HG02970 (cell line): ENCODE measurements around the gene TAB3.
"Not testable (repeated sequence)": the region's sequence is repeated elsewhere in the genome, so short reads cannot be mapped to it uniquely, and the experiment has no call there.

Source experiments
- ATAC-seq: cut with Tn5 transposase; IDR thresholded peaks from one replicate; pipeline ENCODE4 v1.9.1; 2021; ENCODE audit warnings: mild to moderate bottlenecking, moderate library complexity, moderate number of reproducible peaks; ENCODE audit not compliant: unreplicated experiment, low FRiP score

The TAB3 gene

GRCh38 chrX:30821116-30821515 is 67.9 kb downstream of the TAB3 start:
- ATAC-seq: no peak

- no peak for ATAC-seq
Measured at GRCh38 chrX:30819080-30819479, 70.0 kb downstream of the TAB3 start.

- no peak for ATAC-seq
Measured at GRCh38 chrX:30816079-30816478, 73.0 kb downstream of the TAB3 start.

GRCh38 chrX:30814978-30815377 is 74.1 kb downstream of the TAB3 start:
- ATAC-seq: no peak

GRCh38 chrX:30812326-30812725 is 76.7 kb downstream of the TAB3 start:
- no peak for ATAC-seq

- ATAC-seq: no peak
Measured at GRCh38 chrX:30806187-30806728, 82.8 kb downstream of the TAB3 start.

GRCh38 chrX:30804462-30804861 is 84.6 kb downstream of the TAB3 start:
- ATAC-seq: no peak

GRCh38 chrX:30800901-30801300 is 88.2 kb downstream of the TAB3 start:
- no peak for ATAC-seq

- no peak for ATAC-seq
Measured at GRCh38 chrX:30799327-30799726, 89.7 kb downstream of the TAB3 start.

GRCh38 chrX:30798810-30799209 is 90.2 kb downstream of the TAB3 start:
- ATAC-seq: no peak

GRCh38 chrX:30797301-30797700 is 91.8 kb downstream of the TAB3 start:
- ATAC-seq: not testable (repeated sequence)

- no peak for ATAC-seq
Measured at GRCh38 chrX:30795981-30796958, 92.8 kb downstream of the TAB3 start.

GRCh38 chrX:30794497-30794896 is 94.6 kb downstream of the TAB3 start:
- ATAC-seq: no peak

GRCh38 chrX:30793767-30794103 is 95.3 kb downstream of the TAB3 start:
- no peak for ATAC-seq

- ATAC-seq: no peak
Measured at GRCh38 chrX:30793075-30793766, 95.8 kb downstream of the TAB3 start.

- no peak for ATAC-seq
Measured at GRCh38 chrX:30791296-30792278, 97.5 kb downstream of the TAB3 start.

- ATAC-seq: no peak
Measured at GRCh38 chrX:30787012-30787411, 102.0 kb downstream of the TAB3 start.

GRCh38 chrX:30786374-30786773 is 102.7 kb downstream of the TAB3 start:
- no peak for ATAC-seq

GRCh38 chrX:30781711-30782444 is 107.2 kb downstream of the TAB3 start:
- no peak for ATAC-seq
